Trophoblast cell (in vitro differentiated cells and primary cell): Measurements from ENCODE around the gene RILP.
A peak's percentile ranks its signal among the peaks of the same experiment; 100 is the strongest.
"Not testable (repeated sequence)": the region's sequence is repeated elsewhere in the genome, so short reads cannot be mapped to it uniquely, and the experiment has no call there.

Source experiments
- DNase-seq, 2 donors: peaks; one replicate each; pipeline ENCODE4 v3.0.0-alpha.2; 2016
- H2AFZ ChIP-seq: 2 replicates; pipeline ENCODE4 v1.6.1; 2013; ENCODE audit warnings: low read length, moderate library complexity, mild to moderate bottlenecking; ENCODE audit not compliant: insufficient read depth, poor library complexity
- H2AK5ac ChIP-seq: 2 replicates; pipeline ENCODE4 v1.6.1; 2013; ENCODE audit warnings: mild to moderate bottlenecking, low read length
- H2BK120ac ChIP-seq: 2 replicates; pipeline ENCODE4 v1.6.1; 2013; ENCODE audit warnings: low read length, mild to moderate bottlenecking, moderate library complexity; ENCODE audit not compliant: insufficient read depth, poor library complexity
- H2BK12ac ChIP-seq: 2 replicates; pipeline ENCODE4 v1.6.1; 2013; ENCODE audit warnings: mild to moderate bottlenecking, low read length, moderate library complexity
- H2BK5ac ChIP-seq: 2 replicates; pipeline ENCODE4 v1.6.1; 2013; ENCODE audit warnings: low read length, low read depth, moderate library complexity, mild to moderate bottlenecking; ENCODE audit not compliant: poor library complexity
- H3K14ac ChIP-seq: 2 replicates; pipeline ENCODE4 v1.6.1; 2013; ENCODE audit warnings: mild to moderate bottlenecking, low read length
- H3K18ac ChIP-seq: 2 replicates; pipeline ENCODE4 v1.6.1; 2013; ENCODE audit warnings: mild to moderate bottlenecking, low read length
- H3K23ac ChIP-seq: 2 replicates; pipeline ENCODE4 v1.6.1; 2013; ENCODE audit warnings: low read length
- H3K27ac ChIP-seq: 2 replicates; pipeline ENCODE4 v1.5.1; 2013; ENCODE audit warnings: low read depth, mild to moderate bottlenecking, inconsistent platforms, low read length, moderate library complexity
- H3K27me3 ChIP-seq: 2 replicates; pipeline ENCODE4 v1.6.1; 2013; ENCODE audit warnings: inconsistent platforms, mild to moderate bottlenecking, low read length, moderate library complexity; ENCODE audit not compliant: insufficient read depth
- H3K36me3 ChIP-seq, 2 experiments: 1 replicate in 1 of 2; 2 replicates in 1 of 2; pipeline ENCODE4 v1.6.1; 2013; ENCODE audit warnings: low read length in 2 of 2, mild to moderate bottlenecking in 2 of 2, moderate library complexity in 1 of 2; ENCODE audit not compliant: insufficient read depth in 2 of 2, control insufficient read depth in 1 of 2
- H3K4ac ChIP-seq: 2 replicates; pipeline ENCODE4 v1.6.1; 2013; ENCODE audit warnings: low read depth, mild to moderate bottlenecking, low read length, moderate library complexity
- H3K4me1 ChIP-seq, 2 experiments: 1 replicate in 1 of 2; 2 replicates in 1 of 2; pipeline ENCODE4 v1.6.1; 2013; ENCODE audit warnings: low read length in 2 of 2, mild to moderate bottlenecking in 2 of 2, moderate library complexity in 1 of 2; ENCODE audit not compliant: insufficient read depth in 2 of 2, control insufficient read depth in 1 of 2
- H3K4me2 ChIP-seq: 2 replicates; pipeline ENCODE4 v1.6.1; 2013; ENCODE audit warnings: inconsistent platforms, mild to moderate bottlenecking, low read length, moderate library complexity
- H3K4me3 ChIP-seq: 2 replicates; pipeline ENCODE4 v1.5.1; 2013; ENCODE audit warnings: mild to moderate bottlenecking, low read depth, low read length, inconsistent platforms
- H3K79me1 ChIP-seq: one replicate; pipeline ENCODE4 v1.6.1; 2013; ENCODE audit warnings: low read length
- H3K79me2 ChIP-seq: 2 replicates; pipeline ENCODE4 v1.6.1; 2013; ENCODE audit warnings: low read length, mild to moderate bottlenecking; ENCODE audit not compliant: control insufficient read depth, insufficient read depth, poor library complexity
- H3K9ac ChIP-seq: 2 replicates; pipeline ENCODE4 v1.6.1; 2013; ENCODE audit warnings: mild to moderate bottlenecking, low read length
- H3K9me3 ChIP-seq: 2 replicates; pipeline ENCODE4 v1.6.1; 2013; ENCODE audit warnings: low read depth, mild to moderate bottlenecking, control low read depth, inconsistent platforms, low read length; ENCODE audit not compliant: insufficient read depth
- H4K12ac ChIP-seq: 2 replicates; pipeline ENCODE4 v1.6.1; 2013; ENCODE audit warnings: low read depth, mild to moderate bottlenecking, low read length, moderate library complexity
- H4K8ac ChIP-seq: 2 replicates; pipeline ENCODE4 v1.6.1; 2013; ENCODE audit warnings: low read depth, mild to moderate bottlenecking, low read length, moderate library complexity
- H4K91ac ChIP-seq: one replicate; pipeline ENCODE4 v1.6.1; 2013; ENCODE audit warnings: low read depth, mild to moderate bottlenecking, low read length, moderate library complexity
- WGBS: extraction: QIAGEN DNeasy Blood & Tissue Kit; methylation state at CpG from one replicate; pipeline ENCODE4 v1.1.7; 2013; ENCODE audit warnings: missing lambda C conversion rate; ENCODE audit not compliant: insufficient read length, insufficient coverage; ENCODE audit errors: extremely low coverage; 5-methylcytosine and 5-hydroxymethylcytosine counted together

RILP gene

DNA sequence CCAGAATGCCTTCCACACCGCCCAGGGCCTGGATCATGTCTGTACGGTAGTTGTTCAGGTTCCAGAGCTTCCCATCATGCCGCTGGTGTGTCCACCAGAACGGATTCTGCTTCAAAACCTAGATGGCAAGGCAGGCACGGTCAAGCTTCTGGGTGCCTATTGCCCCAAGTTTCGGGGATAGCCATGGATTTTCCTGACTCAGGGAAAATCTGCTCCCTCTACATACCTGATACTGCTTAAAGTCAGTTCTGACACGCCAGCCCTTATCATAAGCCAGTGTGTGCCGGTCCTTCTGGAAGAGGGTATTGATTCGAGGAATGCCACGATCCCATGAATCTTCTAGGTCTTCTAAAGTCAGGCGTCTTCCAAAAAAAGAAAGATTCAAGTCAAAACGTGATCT lies 11.4 kb upstream of the RILP start:
- H3K23ac ChIP-seq, result no peak overlapping the region
- no peak for DNase-seq
- no peak overlapping the region for H4K8ac ChIP-seq
- H3K79me2 ChIP-seq, result no peaks in the 10 kb centered on the region
- H2BK120ac ChIP-seq, result no peak overlapping the region
- no peak overlapping the region for H3K4ac ChIP-seq
- no peaks in the 10 kb centered on the region for H3K27me3 ChIP-seq
- H2BK5ac ChIP-seq, result no peak overlapping the region
- H3K36me3 ChIP-seq, result peaks cover 61 to 75% of the 10 kb centered on the region in 2 experiments
- no peak overlapping the region for H4K12ac ChIP-seq
- no peak overlapping the region for H2AFZ ChIP-seq
- no CpG with 5 or more reads among the region's 12 CpGs for WGBS
- H3K4me3 ChIP-seq, result peak overlapping the region; percentile 5
- H3K4me2 ChIP-seq, result no peak overlapping the region
- no peak overlapping the region for H3K9ac ChIP-seq
- no peaks in the 10 kb centered on the region for H3K79me1 ChIP-seq
- H3K9me3 ChIP-seq, result no peaks in the 10 kb centered on the region
- H4K91ac ChIP-seq, result no peak overlapping the region
- H3K18ac ChIP-seq, result no peak overlapping the region
- H3K27ac ChIP-seq, result no peak overlapping the region
- no peak overlapping the region for H2AK5ac ChIP-seq
- H2BK12ac ChIP-seq, result no peak overlapping the region
- H3K4me1 ChIP-seq, result no peaks in the 10 kb centered on the region
- H3K14ac ChIP-seq, result no peak overlapping the region

DNA sequence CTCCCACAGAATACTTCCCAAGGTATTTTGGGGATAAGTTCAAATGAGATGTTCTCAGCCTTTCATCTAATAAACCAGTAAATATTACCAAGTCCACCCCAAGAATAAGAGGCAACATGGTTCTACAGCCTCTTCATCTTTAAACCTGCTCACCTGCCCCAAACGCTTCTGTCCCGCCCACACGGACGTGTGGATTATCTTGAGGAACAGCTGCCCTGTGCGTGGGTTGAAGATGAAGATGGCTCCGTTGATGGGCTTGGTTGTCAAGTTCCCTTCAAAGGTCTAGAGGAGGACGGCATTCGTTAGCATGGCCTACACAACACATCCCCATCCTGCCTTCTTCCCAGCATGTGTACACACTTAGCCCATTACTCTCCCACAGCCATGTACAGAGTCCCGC lies 8.4 kb upstream of the RILP start:
- H2AFZ ChIP-seq, result no peak overlapping the region
- H2BK120ac ChIP-seq, result no peak overlapping the region
- WGBS, result no CpG with 5 or more reads among the region's 9 CpGs
- H3K27ac ChIP-seq, result no peak overlapping the region
- H2BK5ac ChIP-seq, result no peak overlapping the region
- no peak overlapping the region for H4K12ac ChIP-seq
- H3K27me3 ChIP-seq, result no peaks in the 10 kb centered on the region
- H3K23ac ChIP-seq, result no peak overlapping the region
- H3K9me3 ChIP-seq, result peaks cover 5% of the 10 kb centered on the region
- H3K4me3 ChIP-seq, result no peak overlapping the region
- no peak overlapping the region for H3K4me2 ChIP-seq
- H3K79me1 ChIP-seq, result no peaks in the 10 kb centered on the region
- H3K4me1 ChIP-seq, result no peaks in the 10 kb centered on the region
- DNase-seq, result no peak
- no peak overlapping the region for H3K4ac ChIP-seq
- no peak overlapping the region for H2AK5ac ChIP-seq
- no peak overlapping the region for H3K18ac ChIP-seq
- H3K36me3 ChIP-seq, result peaks cover 73 to 86% of the 10 kb centered on the region in 2 experiments
- H3K14ac ChIP-seq, result no peak overlapping the region
- no peaks in the 10 kb centered on the region for H3K79me2 ChIP-seq
- H4K91ac ChIP-seq, result no peak overlapping the region
- no peak overlapping the region for H3K9ac ChIP-seq
- H4K8ac ChIP-seq, result no peak overlapping the region
- no peak overlapping the region for H2BK12ac ChIP-seq

DNA sequence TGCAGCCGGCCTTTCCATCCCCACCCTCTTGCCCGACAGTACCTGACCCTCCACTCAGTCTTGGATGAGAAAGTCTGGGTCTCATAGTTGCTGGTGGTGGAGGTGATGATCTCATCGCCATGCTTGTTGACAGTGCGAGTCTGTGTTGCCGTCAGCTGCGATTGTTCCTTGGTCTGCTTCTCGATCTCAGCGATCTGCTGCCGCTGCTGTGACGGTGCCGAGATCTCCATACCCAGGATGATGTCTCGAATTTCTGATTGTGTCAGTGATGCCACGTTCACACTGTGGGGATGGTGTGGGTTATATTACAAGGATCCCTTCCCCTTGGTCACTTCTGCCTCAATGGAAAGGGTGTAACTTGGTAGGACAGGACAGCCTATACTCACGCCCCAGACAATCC lies 4.1 kb upstream of the RILP start:
- Histone ChIP-seq H3K4me1 (peaks cover 6 to 10% of the 10 kb centered on the region in 2 experiments), H4K8ac (no peak overlapping the region), H4K12ac (no peak overlapping the region), H2AFZ (no peak overlapping the region), H4K91ac (no peak overlapping the region), H3K14ac (no peak overlapping the region), H3K79me1 (peaks cover 3% of the 10 kb centered on the region), H3K36me3 (peaks cover 66 to 80% of the 10 kb centered on the region in 2 experiments), H3K9ac (no peak overlapping the region), H2BK5ac (no peak overlapping the region), H3K27me3 (no peaks in the 10 kb centered on the region), H3K27ac (no peak overlapping the region), H2AK5ac (no peak overlapping the region), H3K23ac (no peak overlapping the region), H2BK120ac (no peak overlapping the region), H2BK12ac (no peak overlapping the region), H3K4me2 (no peak overlapping the region), H3K9me3 (peaks cover 5% of the 10 kb centered on the region), H3K4ac (no peak overlapping the region), H3K18ac (no peak overlapping the region), H3K4me3 (no peak overlapping the region), H3K79me2 (no peaks in the 10 kb centered on the region)
- DNase-seq, result no peak
- WGBS, result no CpG with 5 or more reads among the region's 14 CpGs

DNA sequence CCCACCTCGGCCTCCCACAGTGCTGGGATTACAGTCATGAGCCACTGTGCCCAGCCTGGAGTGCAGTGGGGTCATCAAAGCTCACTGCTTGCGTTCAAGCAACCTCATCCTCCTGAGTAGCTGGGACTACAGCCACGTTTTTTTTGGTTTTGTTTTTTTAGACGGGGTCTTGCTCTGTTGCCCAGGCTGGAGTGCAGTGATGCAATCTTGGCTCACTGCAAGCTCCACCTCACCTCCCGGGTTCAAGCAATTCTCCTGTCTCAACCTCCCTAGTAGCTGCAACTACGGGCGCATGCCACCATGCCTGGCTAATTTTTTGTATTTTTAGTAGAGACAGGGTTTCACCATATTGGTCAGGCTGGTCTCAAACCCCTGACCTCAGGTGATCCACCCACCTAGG lies 3.1 kb upstream of the RILP start:
- H3K27ac ChIP-seq, H2BK5ac ChIP-seq, H3K23ac ChIP-seq, H2BK12ac ChIP-seq, H2AFZ ChIP-seq, H2AK5ac ChIP-seq, H3K4me2 ChIP-seq, H3K18ac ChIP-seq, H3K14ac ChIP-seq, H4K91ac ChIP-seq, H3K79me2 ChIP-seq, H4K12ac ChIP-seq, H3K9ac ChIP-seq, H4K8ac ChIP-seq, H2BK120ac ChIP-seq, H3K79me1 ChIP-seq, H3K4ac ChIP-seq, H3K4me3 ChIP-seq, DNase-seq, H3K27me3 ChIP-seq, H3K9me3 ChIP-seq: not testable (repeated sequence)
- Histone ChIP-seq H3K36me3 (peaks cover 58 to 70% of the 10 kb centered on the region in 2 experiments), H3K4me1 (peaks cover 14 to 19% of the 10 kb centered on the region in 2 experiments)
- no CpG with 5 or more reads among the region's 7 CpGs for WGBS
